Measurements from ENCODE around the gene GLS.

GLS gene

GRCh38 chr2:190835303-190835930 lies 45.2 kb upstream of the GLS start:
- Histone ChIP-seq H3K4me2 (ENCODE audit: low read depth, low read length, poor library complexity, severe bottlenecking) (no peak overlapping the region), H3K79me2 (ENCODE audit: insufficient read depth, low read length) (no peaks in the 10 kb centered on the region), H3K4me3 (ENCODE audit: low read length, poor library complexity, severe bottlenecking) (no peak overlapping the region), H3K9me3 (ENCODE audit: insufficient read depth, low read depth, low read length) (no peaks in the 10 kb centered on the region), H4K20me1 (ENCODE audit: insufficient read depth, low read length, poor library complexity, severe bottlenecking) (no peaks in the 10 kb centered on the region), H3K36me3 (ENCODE audit: insufficient read depth, low read length) (no peaks in the 10 kb centered on the region), H3K4me1 (ENCODE audit: insufficient read depth, low read length, poor library complexity, severe bottlenecking) (no peaks in the 10 kb centered on the region), H3K9me2 (replicated peaks; ENCODE audit: low read depth, low read length) (no peaks in the 10 kb centered on the region), H2AFZ (ENCODE audit: low read length) (no peak overlapping the region), H3F3A (ENCODE audit: low read depth) (no peaks in the 10 kb centered on the region), H3K9ac (ENCODE audit: low read depth, low read length, poor library complexity, severe bottlenecking) (no peak overlapping the region), H3K27me3 (ENCODE audit: insufficient read depth, low read length, poor library complexity, severe bottlenecking) (no peaks in the 10 kb centered on the region)
- TF ChIP-seq CTCF (conservative IDR thresholded peaks at IDR 0.05; ENCODE audit: low read length) (no peak), EZH2phosphoT487 (IDR thresholded peaks at IDR 0.05; ENCODE audit: borderline replicate concordance) (no peak)

- Histone ChIP-seq H3K79me2 (ENCODE audit: insufficient read depth, low read length) (no peaks in the 10 kb centered on the region), H3K4me3 (ENCODE audit: low read length, poor library complexity, severe bottlenecking) (no peak overlapping the region), H3K9ac (ENCODE audit: low read depth, low read length, poor library complexity, severe bottlenecking) (no peak overlapping the region), H3F3A (ENCODE audit: low read depth) (no peaks in the 10 kb centered on the region), H3K9me2 (replicated peaks; ENCODE audit: low read depth, low read length) (no peaks in the 10 kb centered on the region), H3K27me3 (ENCODE audit: insufficient read depth, low read length, poor library complexity, severe bottlenecking) (no peaks in the 10 kb centered on the region), H3K4me2 (ENCODE audit: low read depth, low read length, poor library complexity, severe bottlenecking) (no peak overlapping the region), H3K36me3 (ENCODE audit: insufficient read depth, low read length) (no peaks in the 10 kb centered on the region), H2AFZ (ENCODE audit: low read length) (no peak overlapping the region), H3K9me3 (ENCODE audit: insufficient read depth, low read depth, low read length) (no peaks in the 10 kb centered on the region), H3K4me1 (ENCODE audit: insufficient read depth, low read length, poor library complexity, severe bottlenecking) (no peaks in the 10 kb centered on the region), H4K20me1 (ENCODE audit: insufficient read depth, low read length, poor library complexity, severe bottlenecking) (no peaks in the 10 kb centered on the region)
- TF ChIP-seq CTCF (conservative IDR thresholded peaks at IDR 0.05; ENCODE audit: low read length) = no peak
- no peak for TF ChIP-seq EZH2phosphoT487 (IDR thresholded peaks at IDR 0.05; ENCODE audit: borderline replicate concordance)
These were observed 43.9 kb upstream of the GLS start for GRCh38 chr2:190836767-190837166.

GRCh38 chr2:190837420-190837819 lies 43.2 kb upstream of the GLS start:
- no peaks in the 10 kb centered on the region for H4K20me1 ChIP-seq (ENCODE audit: insufficient read depth, low read length, poor library complexity, severe bottlenecking)
- no peak overlapping the region for H3K4me3 ChIP-seq (ENCODE audit: low read length, poor library complexity, severe bottlenecking)
- H3K36me3 ChIP-seq (ENCODE audit: insufficient read depth, low read length) = no peaks in the 10 kb centered on the region
- H3K79me2 ChIP-seq (ENCODE audit: insufficient read depth, low read length) = no peaks in the 10 kb centered on the region
- TF ChIP-seq EZH2phosphoT487 (IDR thresholded peaks at IDR 0.05; ENCODE audit: borderline replicate concordance) (no peak), CTCF (conservative IDR thresholded peaks at IDR 0.05; ENCODE audit: low read length) (no peak)
- H3K4me2 ChIP-seq (ENCODE audit: low read depth, low read length, poor library complexity, severe bottlenecking) = no peak overlapping the region
- no peaks in the 10 kb centered on the region for H3K9me3 ChIP-seq (ENCODE audit: insufficient read depth, low read depth, low read length)
- H3K9me2 ChIP-seq (replicated peaks; ENCODE audit: low read depth, low read length) = no peaks in the 10 kb centered on the region
- H2AFZ ChIP-seq (ENCODE audit: low read length) = no peak overlapping the region
- H3K9ac ChIP-seq (ENCODE audit: low read depth, low read length, poor library complexity, severe bottlenecking) = no peak overlapping the region
- H3K27me3 ChIP-seq (ENCODE audit: insufficient read depth, low read length, poor library complexity, severe bottlenecking) = no peaks in the 10 kb centered on the region
- no peaks in the 10 kb centered on the region for H3K4me1 ChIP-seq (ENCODE audit: insufficient read depth, low read length, poor library complexity, severe bottlenecking)
- no peaks in the 10 kb centered on the region for H3F3A ChIP-seq (ENCODE audit: low read depth)

Measured in Loucy (cell line).